HFF-Myc (cell line): ENCODE results near the gene BICD1.

Experiments used
- DNase-seq: peaks from one replicate; pipeline ENCODE4 v3.0.0-alpha.2; 2011; ENCODE audit warnings: low read depth; ENCODE audit errors: extremely low read depth
- H3K4me3 ChIP-seq: replicated peaks from 2 replicates; pipeline ENCODE4 v1.5.1; 2011; ENCODE audit warnings: low read depth, mild to moderate bottlenecking, control low read depth, low read length
- CTCF ChIP-seq: IDR thresholded peaks from 2 replicates; pipeline ENCODE4 v1.5.1; 2012; ENCODE audit warnings: mild to moderate bottlenecking, low read depth, low read length, control low read depth; ENCODE audit errors: missing control alignments

The BICD1 gene

DNA sequence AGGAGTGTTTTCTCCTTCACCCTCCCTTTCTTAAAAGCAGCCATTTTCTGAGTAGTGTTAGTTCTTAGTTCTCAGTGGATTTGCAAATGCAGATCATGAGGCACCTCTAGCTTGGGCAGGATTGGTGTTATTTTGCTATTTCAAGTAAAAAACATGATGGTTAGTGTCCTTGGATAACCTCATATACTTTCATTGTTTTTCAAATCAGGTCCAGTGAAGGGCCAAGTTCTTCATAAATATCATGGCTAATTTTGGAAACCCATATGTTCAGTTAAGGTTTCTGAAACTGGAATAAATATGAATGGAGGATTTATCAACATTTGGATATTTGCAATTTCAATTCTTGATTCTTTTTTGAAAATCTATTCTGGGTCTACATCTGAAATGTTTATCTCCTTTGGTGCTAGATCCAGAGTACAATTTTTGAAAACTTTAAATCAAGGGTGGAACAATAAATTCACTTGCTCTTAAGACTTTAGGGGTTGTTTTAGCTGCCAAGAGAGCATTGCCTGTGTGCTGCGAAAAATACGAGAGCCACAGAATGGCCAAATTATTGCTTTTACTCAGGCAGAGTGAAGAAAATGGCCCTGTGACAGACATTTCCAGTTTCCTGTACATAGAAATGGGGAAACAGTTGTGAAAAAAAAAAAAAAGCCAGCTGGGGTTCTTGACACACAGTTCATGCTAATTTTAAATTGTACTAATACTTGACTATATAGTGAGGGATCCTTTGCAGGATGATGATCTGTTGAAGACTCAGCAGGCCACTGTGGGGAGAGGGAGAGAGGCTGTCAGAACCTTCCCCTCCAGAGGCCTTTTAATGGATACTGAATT is 104.6 kb downstream of the BICD1 start:
- no peak for TF ChIP-seq CTCF
- no peak overlapping the region for H3K4me3 ChIP-seq

DNA sequence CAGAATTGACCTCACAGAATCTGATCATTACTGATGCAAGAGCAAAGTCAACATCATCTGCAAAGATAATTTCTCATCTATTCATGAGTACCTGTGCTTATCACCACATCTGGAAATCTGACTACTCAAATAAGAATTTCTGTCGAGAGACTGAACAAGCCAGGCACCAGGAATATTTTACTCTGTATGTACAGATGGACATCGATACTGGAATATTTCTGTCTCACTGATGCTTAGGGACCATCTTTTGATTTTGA is 105.2 kb downstream of the BICD1 start:
- no peak for TF ChIP-seq CTCF
- H3K4me3 ChIP-seq = no peak overlapping the region
- no peak for DNase-seq

More for the DNA sequence above, 104.6 kb downstream of the BICD1 start:
- no peak for DNase-seq

DNA sequence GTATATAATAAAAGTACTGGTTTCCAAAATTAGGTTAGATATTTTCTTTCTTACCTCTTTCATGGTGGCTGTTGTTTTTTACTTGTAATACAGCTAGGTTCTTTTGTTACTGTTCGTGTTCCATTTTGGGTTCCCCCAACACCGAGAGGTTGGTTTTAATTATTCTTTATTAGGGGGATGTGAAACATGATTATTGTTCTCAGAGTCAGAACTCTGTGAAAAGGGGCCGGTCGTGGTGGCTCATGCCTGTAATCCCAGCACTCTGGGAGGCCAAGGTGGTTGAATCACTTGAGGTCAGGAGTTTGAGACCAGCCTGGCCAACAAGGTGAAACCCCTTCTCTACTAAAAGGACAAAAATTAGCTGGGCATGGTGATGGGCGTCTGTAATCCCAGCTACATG is 108.1 kb downstream of the BICD1 start:
- no peak for DNase-seq
- H3K4me3 ChIP-seq = no peak overlapping the region
- TF ChIP-seq CTCF = no peak

GRCh38 chr12:32217354-32218310 is 111.0 kb downstream of the BICD1 start:
- TF ChIP-seq CTCF = no peak
- DNase-seq = peak; percentile 55
- no peak overlapping the region for H3K4me3 ChIP-seq

DNA sequence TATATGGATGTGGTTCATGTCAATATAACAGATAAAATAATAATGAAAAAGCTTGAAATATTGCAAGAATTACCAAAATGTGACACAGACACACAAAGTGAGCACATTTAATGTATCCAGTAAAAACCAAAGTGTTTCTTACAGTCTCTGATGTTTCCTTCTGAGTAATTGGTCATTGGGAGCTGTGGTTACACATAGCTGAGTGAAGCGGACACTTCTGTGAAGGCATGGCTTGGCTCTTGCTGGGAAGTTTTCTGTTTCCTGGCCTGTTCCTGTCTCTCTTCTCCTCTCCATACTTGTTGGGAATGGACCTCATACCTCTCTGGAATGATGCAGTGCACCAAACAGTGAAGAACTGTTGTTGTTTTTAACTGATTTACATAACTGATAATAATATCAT is 117.3 kb downstream of the BICD1 start:
- no peak for TF ChIP-seq CTCF
- DNase-seq = no peak
- no peak overlapping the region for H3K4me3 ChIP-seq

- H3K4me3 ChIP-seq = no peak overlapping the region
- no peak for DNase-seq
- no peak for TF ChIP-seq CTCF
Observed at GRCh38 chr12:32226768-32227167, 120.1 kb downstream of the BICD1 start.
